NT2/D1 (cell line): ENCODE measurements around the gene KCNH3.

ENCODE experiments used
- DNase-seq: peaks from one replicate; pipeline ENCODE4 v3.0.0-alpha.2; 2011; ENCODE audit warnings: low read depth, low spot score
- H3K27me3 ChIP-seq: 2 replicates; pipeline ENCODE4 v1.6.0; 2011; ENCODE audit warnings: mild to moderate bottlenecking; ENCODE audit not compliant: insufficient read length, insufficient read depth
- H3K36me3 ChIP-seq: 2 replicates; pipeline ENCODE4 v1.6.1; 2011; ENCODE audit warnings: mild to moderate bottlenecking, low read length, mixed read lengths; ENCODE audit not compliant: insufficient read depth, insufficient read length
- H3K4me1 ChIP-seq: 2 replicates; pipeline ENCODE4 v1.5.1; 2011; ENCODE audit not compliant: insufficient read depth, insufficient read length
- H3K4me3 ChIP-seq: 2 replicates; pipeline ENCODE4 v1.5.1; 2011; ENCODE audit warnings: low read depth; ENCODE audit not compliant: insufficient read length
- H3K9ac ChIP-seq: 2 replicates; pipeline ENCODE4 v1.6.0; 2011; ENCODE audit warnings: low read depth; ENCODE audit not compliant: insufficient read length
- H3K9me3 ChIP-seq: 2 replicates; pipeline ENCODE4 v1.5.1; 2011; ENCODE audit warnings: mild to moderate bottlenecking, low read length; ENCODE audit not compliant: insufficient read depth
- SUZ12 ChIP-seq: IDR thresholded peaks from 2 replicates; pipeline ENCODE4 v1.6.1; 2011; ENCODE audit not compliant: insufficient read length, insufficient read depth; ENCODE audit errors: extremely low read depth
- YY1 ChIP-seq: IDR thresholded peaks from 2 replicates; pipeline ENCODE4 v1.6.1; 2011; ENCODE audit not compliant: insufficient read length, insufficient read depth
- ZNF274 ChIP-seq: IDR thresholded peaks from 2 replicates; pipeline ENCODE4 v1.6.1; 2011; ENCODE audit warnings: mild to moderate bottlenecking, low read depth, low read length

KCNH3 gene

GRCh38 chr12:49582201-49582600, 43.4 kb downstream of the KCNH3 start:
- Histone ChIP-seq H3K4me1 (peaks cover 15% of the 10 kb centered on the region), H3K36me3 (peaks cover 29% of the 10 kb centered on the region), H3K27me3 (no peaks in the 10 kb centered on the region), H3K9me3 (no peaks in the 10 kb centered on the region), H3K4me3 (no peak overlapping the region), H3K9ac (no peak overlapping the region)
- no peak for DNase-seq
- TF ChIP-seq ZNF274 (no peak), SUZ12 (no peak), YY1 (no peak)

DNA sequence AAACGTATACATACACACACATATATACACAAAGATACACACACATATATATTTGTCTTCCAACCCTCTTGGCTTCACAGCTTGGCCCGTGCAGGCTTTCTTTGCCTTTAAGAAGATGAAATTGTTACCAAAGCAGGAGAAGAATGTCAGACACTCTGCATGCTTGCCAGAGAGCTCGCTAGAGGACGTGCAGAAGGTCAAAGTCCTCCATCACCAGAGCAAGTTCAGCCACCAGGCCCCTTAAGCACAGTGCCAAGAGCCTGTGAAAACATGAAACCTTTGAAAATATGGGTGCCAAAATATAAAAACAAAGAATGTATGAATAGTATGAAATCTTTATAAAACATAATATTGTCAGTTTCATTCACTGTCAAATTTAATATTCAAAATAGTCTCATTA, 44.0 kb downstream of the KCNH3 start:
- peaks cover 34% of the 10 kb centered on the region for H3K36me3 ChIP-seq
- peaks cover 15% of the 10 kb centered on the region for H3K4me1 ChIP-seq
- no peaks in the 10 kb centered on the region for H3K9me3 ChIP-seq
- H3K9ac ChIP-seq = no peak overlapping the region
- no peak overlapping the region for H3K4me3 ChIP-seq
- no peak for TF ChIP-seq YY1
- no peak for TF ChIP-seq SUZ12
- TF ChIP-seq ZNF274 = no peak
- no peak for DNase-seq
- H3K27me3 ChIP-seq = no peaks in the 10 kb centered on the region

- Histone ChIP-seq H3K9me3 (no peaks in the 10 kb centered on the region), H3K9ac (no peak overlapping the region), H3K27me3 (no peaks in the 10 kb centered on the region), H3K36me3 (peaks cover 40% of the 10 kb centered on the region), H3K4me1 (peaks cover 15% of the 10 kb centered on the region), H3K4me3 (no peak overlapping the region)
- no peak for TF ChIP-seq ZNF274
- no peak for TF ChIP-seq YY1
- TF ChIP-seq SUZ12 = no peak
- no peak for DNase-seq
These were observed 44.7 kb downstream of the KCNH3 start for GRCh38 chr12:49583366-49584094.

- H3K9ac ChIP-seq = no peak overlapping the region
- no peak overlapping the region for H3K4me3 ChIP-seq
- no peak for DNase-seq
- H3K27me3 ChIP-seq = no peaks in the 10 kb centered on the region
- H3K4me1 ChIP-seq = peaks cover 15% of the 10 kb centered on the region
- H3K36me3 ChIP-seq = peaks cover 42% of the 10 kb centered on the region
- TF ChIP-seq SUZ12 = no peak
- no peak for TF ChIP-seq ZNF274
- H3K9me3 ChIP-seq = no peaks in the 10 kb centered on the region
These were observed 45.8 kb downstream of the KCNH3 start for GRCh38 chr12:49584591-49584990.

- TF ChIP-seq YY1 (no peak), ZNF274 (no peak), SUZ12 (no peak)
These were observed 46.9 kb downstream of the KCNH3 start for GRCh38 chr12:49585477-49586459.

DNA sequence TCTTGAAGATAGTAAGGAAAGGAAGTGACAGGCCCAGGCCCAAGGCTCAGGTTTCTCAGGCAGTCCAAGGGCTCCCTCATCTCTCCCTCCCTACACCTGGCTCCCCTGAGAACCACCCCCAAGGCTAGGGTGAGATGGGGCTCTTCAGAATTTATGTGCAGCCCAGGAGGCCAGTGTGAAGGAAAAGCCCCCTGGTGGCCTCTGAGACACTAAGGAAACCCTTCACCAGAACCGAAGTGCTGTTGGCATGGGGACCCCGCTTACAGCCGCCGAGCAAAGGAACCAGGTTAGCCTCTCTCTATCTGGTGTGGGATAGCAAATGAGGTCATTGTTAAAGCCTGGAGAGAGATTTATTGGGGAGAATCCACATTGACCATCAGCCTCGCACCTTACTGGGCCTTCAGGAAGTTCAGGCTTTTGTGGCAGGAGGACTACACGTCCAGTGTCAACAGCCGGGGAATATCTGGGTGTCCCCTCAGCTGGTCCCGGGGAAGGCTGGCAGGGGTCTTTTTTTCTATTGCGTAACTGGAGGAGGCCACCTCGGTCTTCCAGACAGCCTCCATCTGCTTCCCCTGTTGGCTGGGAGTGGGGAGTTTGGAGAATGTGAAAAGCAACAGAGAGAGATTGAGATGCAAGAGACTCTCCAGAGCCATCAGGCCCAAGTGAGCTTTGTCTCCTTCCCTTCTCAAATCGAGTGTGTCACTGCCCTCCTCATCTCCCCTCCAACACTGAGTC, 48.5 kb downstream of the KCNH3 start:
- Histone ChIP-seq H3K9ac (no peak overlapping the region), H3K27me3 (no peaks in the 10 kb centered on the region), H3K9me3 (peaks cover 15% of the 10 kb centered on the region), H3K4me1 (peaks cover 7% of the 10 kb centered on the region), H3K36me3 (peaks cover 51% of the 10 kb centered on the region), H3K4me3 (no peak overlapping the region)
- TF ChIP-seq ZNF274 = no peak
- no peak for DNase-seq

More at GRCh38 chr12:49585477-49586459, 46.9 kb downstream of the KCNH3 start:
- Histone ChIP-seq H3K36me3 (peaks cover 46% of the 10 kb centered on the region), H3K9me3 (peaks cover 5% of the 10 kb centered on the region), H3K4me1 (peaks cover 9% of the 10 kb centered on the region), H3K27me3 (no peaks in the 10 kb centered on the region), H3K4me3 (no peak overlapping the region), H3K9ac (no peak overlapping the region)
- no peak for DNase-seq

DNA sequence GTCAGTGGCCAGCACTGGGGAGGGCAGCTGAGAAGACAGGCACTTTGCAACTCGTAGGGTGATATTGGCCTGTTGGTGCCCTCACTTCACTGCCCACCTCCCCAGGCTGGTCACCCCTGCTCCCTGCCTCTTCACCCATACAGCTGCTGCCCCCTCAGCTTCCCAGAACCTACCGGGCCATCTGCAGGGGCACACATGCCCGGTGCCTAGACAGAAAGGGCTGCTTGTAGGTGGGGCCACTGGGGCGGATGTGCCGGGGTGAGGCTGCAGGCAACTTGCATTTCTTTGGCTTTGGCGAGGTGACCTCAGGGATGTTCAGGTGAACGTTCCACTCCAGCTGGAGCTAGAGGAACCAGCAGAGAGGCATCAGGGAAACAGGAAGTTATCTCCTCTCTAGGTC, 49.5 kb downstream of the KCNH3 start:
- Histone ChIP-seq H3K9ac (no peak overlapping the region), H3K27me3 (no peaks in the 10 kb centered on the region), H3K4me1 (peaks cover 7% of the 10 kb centered on the region), H3K36me3 (peaks cover 48% of the 10 kb centered on the region), H3K4me3 (no peak overlapping the region), H3K9me3 (peaks cover 15% of the 10 kb centered on the region)
- no peak for DNase-seq
- TF ChIP-seq ZNF274 = no peak
- no peak for TF ChIP-seq YY1
- TF ChIP-seq SUZ12 = no peak
